GM23338 (cell line): ENCODE results near the gene RAPGEF4.

Experiments
- CTCF ChIP-seq, 2 experiments: fragments of 200-600 bp in 1 of 2; sonication (generic) in 1 of 2; conservative IDR thresholded peaks; 2 replicates each; pipeline versions ENCODE4 v1.5.1 to v1.6.1; 2016 to 2017; ENCODE audit warnings: antibody characterized with exemption in 2 of 2, low read depth in 2 of 2, mild to moderate bottlenecking in 2 of 2, moderate library complexity in 1 of 2
- EZH2phosphoT487 ChIP-seq: fragments of 200-600 bp; sonication (generic); IDR thresholded peaks from one replicate; pipeline ENCODE4 v1.8.1; 2018; ENCODE audit warnings: antibody characterized with exemption; ENCODE audit not compliant: unreplicated experiment
- REST ChIP-seq: IDR thresholded peaks from one replicate; pipeline ENCODE4 v1.6.1; 2018; ENCODE audit warnings: antibody characterized with exemption; ENCODE audit not compliant: unreplicated experiment

- TF ChIP-seq CTCF (conservative IDR thresholded peaks at IDR 0.05; ENCODE audit: low read depth in 2 of 2): no peak
- no peak for TF ChIP-seq EZH2phosphoT487
- no peak for TF ChIP-seq REST
Observed at GRCh38 chr2:173010233-173010632, 274.6 kb downstream of the RAPGEF4 start.
